ENCODE data around the gene DNAH9. TPM values are rescaled to one million over a fixed set of nuclear protein-coding genes. Genes with fewer than 3 reads are reported as not detected.

The DNAH9 gene
- polyA plus RNA-seq, 1 experiment, result not detected

DNA sequence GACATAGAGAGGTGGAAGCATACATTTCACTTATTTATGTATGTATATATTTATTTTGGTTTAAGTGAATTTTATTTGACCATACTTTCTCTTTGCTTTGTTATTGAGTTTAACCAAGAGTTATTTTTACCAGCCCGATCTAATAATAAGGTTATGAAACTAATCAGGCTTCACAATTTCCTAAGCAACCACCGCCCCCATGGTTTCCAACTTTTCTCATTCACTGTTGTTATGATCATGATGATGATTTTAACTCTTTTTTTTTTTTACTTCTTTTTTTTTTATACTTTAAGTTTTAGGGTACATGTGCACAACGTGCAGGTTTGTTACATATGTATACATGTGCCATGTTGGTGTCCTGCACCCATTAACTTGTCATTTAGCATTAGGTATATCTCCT, 30.6 kb downstream of the DNAH9 start:
- ChIA-PET CTCF (interaction anchor here (0.8 kb wide), 1 partner anchor 16 kb away, joined by 3 read pairs; no protein-coding TSS in a partner anchor), POLR2A (no interaction called here)
- Histone ChIP-seq H3K4me3 (ENCODE audit: low read depth, low read length) (no peak overlapping the region), H3K27me3 (ENCODE audit: control insufficient read depth, insufficient read depth, low read length) (no peaks in the 10 kb centered on the region), H3K9me3 (ENCODE audit: control insufficient read depth, insufficient read depth, low read length) (peaks cover 23% of the 10 kb centered on the region), H3K27ac (ENCODE audit: low read depth, low read length) (no peak overlapping the region)
- no peak for DNase-seq (ENCODE audit: low read depth, low spot score)
- TF ChIP-seq CTCF (IDR thresholded peaks at IDR 0.05; ENCODE audit: low read depth, low read length), result no peak

DNA sequence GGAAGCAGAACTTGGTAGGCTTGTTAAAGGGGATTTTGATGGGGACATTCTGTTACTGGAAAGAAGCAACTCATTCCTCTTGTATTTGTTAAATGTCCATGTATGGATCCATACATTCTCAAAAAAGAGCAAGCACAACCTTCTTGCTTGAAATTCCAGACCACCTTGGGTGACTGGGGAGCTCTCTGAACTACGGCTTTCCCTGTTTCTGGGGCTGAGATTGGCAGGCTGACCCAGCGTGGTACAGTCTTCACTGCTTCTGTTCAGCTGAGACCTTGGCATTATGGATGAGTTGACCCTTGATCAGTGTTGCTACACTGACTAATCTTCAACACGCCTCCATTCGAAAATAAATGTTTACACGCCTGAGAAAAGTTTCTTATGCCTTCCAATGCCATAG, 38.5 kb downstream of the DNAH9 start:
- ChIA-PET CTCF (no interaction called here), POLR2A (no interaction called here)
- Histone ChIP-seq H3K27ac (ENCODE audit: low read depth, low read length) (no peak overlapping the region), H3K9me3 (ENCODE audit: control insufficient read depth, insufficient read depth, low read length) (peaks cover 51% of the 10 kb centered on the region), H3K4me3 (ENCODE audit: low read depth, low read length) (no peak overlapping the region), H3K27me3 (ENCODE audit: control insufficient read depth, insufficient read depth, low read length) (no peaks in the 10 kb centered on the region)
- DNase-seq (ENCODE audit: low read depth, low spot score), result no peak
- no peak for TF ChIP-seq CTCF (IDR thresholded peaks at IDR 0.05; ENCODE audit: low read depth, low read length)

- CTCF ChIA-PET, result no interaction called here
- Histone ChIP-seq H3K27me3 (ENCODE audit: control insufficient read depth, insufficient read depth, low read length) (no peaks in the 10 kb centered on the region), H3K4me3 (ENCODE audit: low read depth, low read length) (no peak overlapping the region), H3K27ac (ENCODE audit: low read depth, low read length) (no peak overlapping the region), H3K9me3 (ENCODE audit: control insufficient read depth, insufficient read depth, low read length) (peaks cover 59% of the 10 kb centered on the region)
- TF ChIP-seq CTCF (IDR thresholded peaks at IDR 0.05; ENCODE audit: low read depth, low read length), result no peak
- no peak for DNase-seq (ENCODE audit: low read depth, low spot score)
- POLR2A ChIA-PET, result no interaction called here
These were observed 39.5 kb downstream of the DNAH9 start for GRCh38 chr17:11637796-11638195.

GRCh38 chr17:11638700-11639265, 40.5 kb downstream of the DNAH9 start:
- CTCF ChIA-PET, result no interaction called here
- no peak for DNase-seq (ENCODE audit: low read depth, low spot score)
- Histone ChIP-seq H3K4me3 (ENCODE audit: low read depth, low read length) (no peak overlapping the region), H3K9me3 (ENCODE audit: control insufficient read depth, insufficient read depth, low read length) (peaks cover 59% of the 10 kb centered on the region), H3K27me3 (ENCODE audit: control insufficient read depth, insufficient read depth, low read length) (no peaks in the 10 kb centered on the region), H3K27ac (ENCODE audit: low read depth, low read length) (no peak overlapping the region)
- POLR2A ChIA-PET, result no interaction called here
- no peak for TF ChIP-seq CTCF (IDR thresholded peaks at IDR 0.05; ENCODE audit: low read depth, low read length)

GRCh38 chr17:11639736-11640462, 41.6 kb downstream of the DNAH9 start:
- DNase-seq (ENCODE audit: low read depth, low spot score), result no peak
- POLR2A ChIA-PET, result no interaction called here

More at GRCh38 chr17:11639736-11640462, 41.6 kb downstream of the DNAH9 start:
- TF ChIP-seq CTCF (IDR thresholded peaks at IDR 0.05; ENCODE audit: low read depth, low read length), result no peak
- Histone ChIP-seq H3K27ac (ENCODE audit: low read depth, low read length) (no peak overlapping the region), H3K27me3 (ENCODE audit: control insufficient read depth, insufficient read depth, low read length) (no peaks in the 10 kb centered on the region), H3K9me3 (ENCODE audit: control insufficient read depth, insufficient read depth, low read length) (peaks cover 56% of the 10 kb centered on the region), H3K4me3 (ENCODE audit: low read depth, low read length) (no peak overlapping the region)
- CTCF ChIA-PET, result no interaction called here
